Neuronal stem cell (in vitro differentiated cells): ENCODE measurements around the gene HSF5.

Experiments
- DNase-seq: peaks from one replicate; pipeline ENCODE4 v3.0.0-alpha.2; 2013; ENCODE audit warnings: low spot score
- H2AFZ ChIP-seq: one replicate; pipeline ENCODE4 v1.6.1; 2013; ENCODE audit warnings: mild to moderate bottlenecking, low read length, inconsistent platforms
- H2AK5ac ChIP-seq: 2 replicates; pipeline ENCODE4 v1.6.1; 2013; ENCODE audit warnings: low read depth, mild to moderate bottlenecking, inconsistent platforms, low read length, moderate library complexity, mixed read lengths
- H2BK120ac ChIP-seq: 2 replicates; pipeline ENCODE4 v1.6.1; 2013; ENCODE audit warnings: low read depth, mild to moderate bottlenecking, inconsistent platforms, low read length, moderate library complexity, mixed read lengths
- H2BK12ac ChIP-seq: one replicate; pipeline ENCODE4 v1.6.1; 2013; ENCODE audit warnings: low read length, inconsistent platforms
- H2BK15ac ChIP-seq: 2 replicates; pipeline ENCODE4 v1.6.1; 2013; ENCODE audit warnings: mild to moderate bottlenecking, low read length, inconsistent platforms, mixed read lengths
- H2BK5ac ChIP-seq: one replicate; pipeline ENCODE4 v1.6.1; 2013; ENCODE audit warnings: inconsistent platforms, mild to moderate bottlenecking, low read length, moderate library complexity
- H3K14ac ChIP-seq: one replicate; pipeline ENCODE4 v1.6.1; 2013; ENCODE audit warnings: low read length, inconsistent platforms
- H3K18ac ChIP-seq: 2 replicates; pipeline ENCODE4 v1.6.1; 2013; ENCODE audit warnings: low read length, inconsistent platforms
- H3K23ac ChIP-seq: 2 replicates; pipeline ENCODE4 v1.6.1; 2013; ENCODE audit warnings: low read depth, mild to moderate bottlenecking, mixed read lengths, low read length, inconsistent platforms; ENCODE audit not compliant: poor library complexity
- H3K27ac ChIP-seq: replicated peaks from 3 replicates; pipeline ENCODE4 v1.5.1; 2013; ENCODE audit warnings: low read length, inconsistent platforms
- H3K27me3 ChIP-seq, 3 experiments: 2 replicates each; pipeline ENCODE4 v1.6.1; 2013; ENCODE audit warnings: low read length in 3 of 3, mild to moderate bottlenecking in 2 of 3, inconsistent platforms in 1 of 3, low read depth in 1 of 3, mixed read lengths in 1 of 3, moderate library complexity in 1 of 3; ENCODE audit not compliant: control insufficient read depth in 3 of 3, insufficient read depth in 3 of 3
- H3K36me3 ChIP-seq, 2 donors: replicated peaks in 1 of 2; 2 replicates each; pipeline ENCODE4 v1.6.1; 2013; ENCODE audit warnings: low read length in 2 of 2; ENCODE audit not compliant: control insufficient read depth in 2 of 2, insufficient read depth in 2 of 2
- H3K4ac ChIP-seq: 2 replicates; pipeline ENCODE4 v1.6.1; 2013; ENCODE audit warnings: inconsistent platforms, mild to moderate bottlenecking, low read length, moderate library complexity
- H3K4me1 ChIP-seq, 2 donors: 1 replicate in 1 of 2; 2 replicates in 1 of 2; pipeline ENCODE4 v1.6.1; 2013; ENCODE audit warnings: low read length in 2 of 2, low read depth in 1 of 2; ENCODE audit not compliant: control insufficient read depth in 2 of 2, insufficient read depth in 1 of 2
- H3K4me2 ChIP-seq: one replicate; pipeline ENCODE4 v1.6.1; 2013; ENCODE audit warnings: mild to moderate bottlenecking, low read length, inconsistent platforms; ENCODE audit not compliant: insufficient read depth, poor library complexity, severe bottlenecking
- H3K4me3 ChIP-seq, 2 donors: 2 replicates each; pipeline ENCODE4 v1.5.1; 2013; ENCODE audit warnings: low read length in 2 of 2, mild to moderate bottlenecking in 2 of 2, inconsistent platforms in 1 of 2, moderate library complexity in 1 of 2
- H3K79me1 ChIP-seq: one replicate; pipeline ENCODE4 v1.6.1; 2013; ENCODE audit warnings: low read depth, mild to moderate bottlenecking, inconsistent platforms, low read length, moderate library complexity
- H3K9ac ChIP-seq: one replicate; pipeline ENCODE4 v1.6.1; 2013; ENCODE audit warnings: mild to moderate bottlenecking, low read depth, low read length, inconsistent platforms; ENCODE audit not compliant: poor library complexity
- H3K9me3 ChIP-seq, 2 donors: replicated peaks in 1 of 2; 2 replicates each; pipeline versions ENCODE3 to v1.6.1; 2013; ENCODE audit warnings: low read length in 2 of 2, mild to moderate bottlenecking in 2 of 2, inconsistent platforms in 1 of 2, low read depth in 1 of 2, mixed read lengths in 1 of 2, moderate library complexity in 1 of 2; ENCODE audit not compliant: control insufficient read depth in 2 of 2, insufficient read depth in 1 of 2
- H4K8ac ChIP-seq: one replicate; pipeline ENCODE4 v1.6.1; 2013; ENCODE audit warnings: low read depth, mild to moderate bottlenecking, inconsistent platforms, low read length, moderate library complexity
- H4K91ac ChIP-seq: one replicate; pipeline ENCODE4 v1.6.1; 2013; ENCODE audit warnings: low read length, low read depth, mild to moderate bottlenecking, inconsistent platforms; ENCODE audit not compliant: poor library complexity
- WGBS, 2 donors: extraction: QIAGEN DNeasy Blood & Tissue Kit; methylation state at CpG; one replicate each; pipeline ENCODE4 v1.1.7; 2013; ENCODE audit warnings: missing lambda C conversion rate in 2 of 2, mixed read lengths in 1 of 2; ENCODE audit not compliant: insufficient read length in 2 of 2, insufficient replicate concordance in 1 of 2; ENCODE audit errors: extremely low coverage in 2 of 2; 5-methylcytosine and 5-hydroxymethylcytosine counted together

The HSF5 gene

GRCh38 chr17:58373923-58374322 is 114.3 kb downstream of the HSF5 start:
- Histone ChIP-seq H2AFZ (no peak overlapping the region), H3K27me3 (no peaks in the 10 kb centered on the region), H3K4me3 (no peak overlapping the region), H3K9me3 (no peaks in the 10 kb centered on the region), H2BK12ac (no peak overlapping the region), H3K18ac (no peak overlapping the region), H2AK5ac (no peak overlapping the region), H3K27ac (no peak overlapping the region), H3K4me2 (no peak overlapping the region), H2BK5ac (no peak overlapping the region), H3K14ac (no peak overlapping the region), H3K4me1 (peaks cover 0 to 6% of the 10 kb centered on the region in 2 donors), H3K79me1 (no peaks in the 10 kb centered on the region), H2BK15ac (no peak overlapping the region), H3K23ac (no peak overlapping the region), H2BK120ac (no peak overlapping the region), H4K91ac (no peak overlapping the region), H4K8ac (no peak overlapping the region), H3K36me3 (no peaks in the 10 kb centered on the region), H3K4ac (no peak overlapping the region), H3K9ac (no peak overlapping the region)
- WGBS, 2 donors = no CpG with 5 or more reads among the region's 1 CpG
- DNase-seq = no peak

- H3K27ac ChIP-seq = no peak overlapping the region
- no peak overlapping the region for H2AK5ac ChIP-seq
- H2BK15ac ChIP-seq = no peak overlapping the region
- no peak overlapping the region for H2BK12ac ChIP-seq
- H2BK120ac ChIP-seq = no peak overlapping the region
- no peaks in the 10 kb centered on the region for H3K79me1 ChIP-seq
- peaks cover 0 to 6% of the 10 kb centered on the region in 2 donors for H3K4me1 ChIP-seq
- no peak overlapping the region for H3K4me2 ChIP-seq
- DNase-seq = no peak
- H3K4me3 ChIP-seq = no peak overlapping the region
- H4K91ac ChIP-seq = no peak overlapping the region
- peak overlapping the region; percentile 49 for H2AFZ ChIP-seq
- H2BK5ac ChIP-seq = no peak overlapping the region
- H3K9ac ChIP-seq = no peak overlapping the region
- no peaks in the 10 kb centered on the region for H3K36me3 ChIP-seq
- no peak overlapping the region for H3K4ac ChIP-seq
- no peak overlapping the region for H4K8ac ChIP-seq
- H3K14ac ChIP-seq = no peak overlapping the region
- WGBS, 2 donors = no CpG with 5 or more reads among the region's 5 CpGs
- no peaks in the 10 kb centered on the region for H3K27me3 ChIP-seq
- no peak overlapping the region for H3K23ac ChIP-seq
- H3K9me3 ChIP-seq = no peaks in the 10 kb centered on the region
- H3K18ac ChIP-seq = peak overlapping the region; percentile 42
Observed at GRCh38 chr17:58373003-58373402, 115.2 kb downstream of the HSF5 start.

DNA sequence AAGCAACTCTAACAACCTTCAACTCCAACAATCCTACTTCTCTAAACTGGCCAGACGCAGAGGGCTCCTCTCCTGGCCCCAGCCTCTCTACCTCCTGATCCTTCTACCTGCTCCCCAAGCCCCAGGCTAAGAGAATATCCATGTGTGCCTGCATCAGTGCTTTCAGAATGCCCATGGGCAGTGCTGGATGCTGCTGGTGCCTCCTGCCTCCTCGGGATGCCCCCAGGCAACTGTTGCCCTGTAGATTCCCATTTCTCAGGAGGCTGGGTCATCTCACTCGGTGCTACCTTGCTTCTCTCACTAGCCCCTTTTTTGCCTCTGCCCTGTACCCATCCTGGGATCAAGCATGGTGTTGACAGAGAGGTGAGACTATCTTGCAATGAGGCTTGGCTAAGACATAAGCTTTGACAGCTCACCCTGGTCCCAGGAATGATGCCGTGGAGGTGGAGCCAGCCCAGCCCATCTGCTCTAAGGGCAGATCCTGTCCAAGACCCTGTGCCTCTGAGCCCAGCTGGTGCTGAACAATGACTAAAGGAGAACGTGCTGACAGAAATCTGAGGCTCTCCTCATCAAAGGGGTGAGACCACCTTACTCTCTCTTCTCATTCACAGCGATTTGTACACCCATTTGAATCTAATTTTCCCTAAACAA is 116.8 kb downstream of the HSF5 start:
- H2AFZ ChIP-seq = no peak overlapping the region
- H2BK15ac ChIP-seq = no peak overlapping the region
- H3K18ac ChIP-seq = no peak overlapping the region
- H3K9me3 ChIP-seq = no peaks in the 10 kb centered on the region
- H3K4me2 ChIP-seq = no peak overlapping the region
- peaks cover 0 to 4% of the 10 kb centered on the region in 2 donors for H3K4me1 ChIP-seq
- no peak overlapping the region for H3K4ac ChIP-seq
- H3K9ac ChIP-seq = no peak overlapping the region
- H2BK120ac ChIP-seq = no peak overlapping the region
- no peaks in the 10 kb centered on the region for H3K79me1 ChIP-seq
- H3K36me3 ChIP-seq = no peaks in the 10 kb centered on the region
- H4K8ac ChIP-seq = no peak overlapping the region
- no peak overlapping the region for H3K27ac ChIP-seq
- no peak overlapping the region for H3K4me3 ChIP-seq
- no peak for DNase-seq
- WGBS, 2 donors = no CpG with 5 or more reads among the region's 6 CpGs
- H2BK12ac ChIP-seq = no peak overlapping the region
- H2AK5ac ChIP-seq = no peak overlapping the region
- H4K91ac ChIP-seq = no peak overlapping the region
- no peak overlapping the region for H3K23ac ChIP-seq
- H3K14ac ChIP-seq = no peak overlapping the region
- H3K27me3 ChIP-seq = no peaks in the 10 kb centered on the region
- H2BK5ac ChIP-seq = no peak overlapping the region

- Histone ChIP-seq H3K18ac (no peak overlapping the region), H3K4me2 (no peak overlapping the region)
Observed at GRCh38 chr17:58370716-58371115, 117.5 kb downstream of the HSF5 start.

More at GRCh38 chr17:58370716-58371115, 117.5 kb downstream of the HSF5 start:
- no peak overlapping the region for H3K14ac ChIP-seq
- WGBS, 2 donors = no CpG with 5 or more reads among the region's 9 CpGs
- no peak overlapping the region for H4K91ac ChIP-seq
- H3K27ac ChIP-seq = no peak overlapping the region
- no peak for DNase-seq
- no peak overlapping the region for H3K23ac ChIP-seq
- H3K4me1 ChIP-seq = peaks cover 0 to 4% of the 10 kb centered on the region in 2 donors
- H3K9ac ChIP-seq = no peak overlapping the region
- no peak overlapping the region for H3K4ac ChIP-seq
- H3K9me3 ChIP-seq = no peaks in the 10 kb centered on the region
- H2BK120ac ChIP-seq = no peak overlapping the region
- H2BK5ac ChIP-seq = no peak overlapping the region
- no peak overlapping the region for H2BK15ac ChIP-seq
- H3K79me1 ChIP-seq = no peaks in the 10 kb centered on the region
- H3K27me3 ChIP-seq = peaks cover 0 to 2% (median 0%) of the 10 kb centered on the region in 3 experiments
- no peak overlapping the region for H2BK12ac ChIP-seq
- no peaks in the 10 kb centered on the region for H3K36me3 ChIP-seq
- H2AK5ac ChIP-seq = no peak overlapping the region
- no peak overlapping the region for H3K4me3 ChIP-seq
- H2AFZ ChIP-seq = no peak overlapping the region
- H4K8ac ChIP-seq = no peak overlapping the region
